PFSK-1 (cell line): Measurements from ENCODE around the gene KRT39.

Experiments
- POLR2AphosphoS5 ChIP-seq: IDR thresholded peaks from 2 replicates; pipeline ENCODE4 v1.6.1; 2012; ENCODE audit warnings: low read depth, mild to moderate bottlenecking, control low read depth, low read length, moderate library complexity
- SIN3A ChIP-seq: IDR thresholded peaks from 2 replicates; pipeline ENCODE4 v1.6.1; 2012; ENCODE audit warnings: mild to moderate bottlenecking, low read length, moderate library complexity, borderline replicate concordance; ENCODE audit not compliant: insufficient read depth
- TAF1 ChIP-seq: IDR thresholded peaks from 2 replicates; pipeline ENCODE4 v1.6.1; 2012; ENCODE audit warnings: low read length, control low read depth, borderline replicate concordance; ENCODE audit not compliant: insufficient read depth
- TF ChIP-seq, protein P1 (sequence below), 2 experiments: IDR thresholded peaks; 2 replicates each; pipeline versions ENCODE4 v1.6.1 to v1.8.0; 2011 to 2012; ENCODE audit warnings: low read depth in 2 of 2, low read length in 2 of 2, control low read depth in 1 of 2, inconsistent platforms in 1 of 2, mild to moderate bottlenecking in 1 of 2, moderate library complexity in 1 of 2; ENCODE audit not compliant: insufficient read depth in 1 of 2

DNA sequence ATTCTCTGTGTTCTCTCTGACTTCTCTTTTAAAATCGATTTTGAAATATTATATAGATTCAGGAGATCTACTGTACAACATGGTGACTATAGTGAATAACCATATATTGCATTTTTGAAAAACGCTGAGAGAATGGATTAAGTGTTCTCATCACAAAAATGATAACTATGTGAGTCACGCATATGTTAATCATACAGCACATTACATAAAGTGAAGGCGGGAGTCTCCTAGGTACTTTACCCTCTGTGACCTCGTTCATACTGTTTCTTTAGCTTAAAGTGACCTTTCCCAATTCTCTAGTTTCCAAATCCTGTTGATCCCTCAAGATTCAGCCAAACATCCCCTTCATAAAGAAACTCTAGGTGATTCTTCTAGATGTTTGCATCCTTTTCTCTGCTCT is 36.1 kb upstream of the KRT39 start:
- TF ChIP-seq POLR2AphosphoS5 (no peak), TAF1 (no peak), SIN3A (no peak)
- TF ChIP-seq, protein P1, sequence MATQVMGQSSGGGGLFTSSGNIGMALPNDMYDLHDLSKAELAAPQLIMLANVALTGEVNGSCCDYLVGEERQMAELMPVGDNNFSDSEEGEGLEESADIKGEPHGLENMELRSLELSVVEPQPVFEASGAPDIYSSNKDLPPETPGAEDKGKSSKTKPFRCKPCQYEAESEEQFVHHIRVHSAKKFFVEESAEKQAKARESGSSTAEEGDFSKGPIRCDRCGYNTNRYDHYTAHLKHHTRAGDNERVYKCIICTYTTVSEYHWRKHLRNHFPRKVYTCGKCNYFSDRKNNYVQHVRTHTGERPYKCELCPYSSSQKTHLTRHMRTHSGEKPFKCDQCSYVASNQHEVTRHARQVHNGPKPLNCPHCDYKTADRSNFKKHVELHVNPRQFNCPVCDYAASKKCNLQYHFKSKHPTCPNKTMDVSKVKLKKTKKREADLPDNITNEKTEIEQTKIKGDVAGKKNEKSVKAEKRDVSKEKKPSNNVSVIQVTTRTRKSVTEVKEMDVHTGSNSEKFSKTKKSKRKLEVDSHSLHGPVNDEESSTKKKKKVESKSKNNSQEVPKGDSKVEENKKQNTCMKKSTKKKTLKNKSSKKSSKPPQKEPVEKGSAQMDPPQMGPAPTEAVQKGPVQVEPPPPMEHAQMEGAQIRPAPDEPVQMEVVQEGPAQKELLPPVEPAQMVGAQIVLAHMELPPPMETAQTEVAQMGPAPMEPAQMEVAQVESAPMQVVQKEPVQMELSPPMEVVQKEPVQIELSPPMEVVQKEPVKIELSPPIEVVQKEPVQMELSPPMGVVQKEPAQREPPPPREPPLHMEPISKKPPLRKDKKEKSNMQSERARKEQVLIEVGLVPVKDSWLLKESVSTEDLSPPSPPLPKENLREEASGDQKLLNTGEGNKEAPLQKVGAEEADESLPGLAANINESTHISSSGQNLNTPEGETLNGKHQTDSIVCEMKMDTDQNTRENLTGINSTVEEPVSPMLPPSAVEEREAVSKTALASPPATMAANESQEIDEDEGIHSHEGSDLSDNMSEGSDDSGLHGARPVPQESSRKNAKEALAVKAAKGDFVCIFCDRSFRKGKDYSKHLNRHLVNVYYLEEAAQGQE (IDR thresholded peaks at IDR 0.05; ENCODE audit: insufficient read depth in 1 of 2, low read depth in 2 of 2, low read length in 2 of 2), result no peak
